Common myeloid progenitor, CD34-positive (primary cell): ENCODE data around the gene BANP.
"Not testable (repeated sequence)": the region's sequence is repeated elsewhere in the genome, so short reads cannot be mapped to it uniquely, and the experiment has no call there.

Experiments
- CTCF ChIA-PET: fragments of 350-600 bp; sonication (Branson Sonifier 250); formaldehyde crosslinking; loops from one replicate; lab custom pipeline; 2021; ENCODE audit warnings: antibody characterized with exemption; lab: Charles Lee
- POLR2A ChIA-PET: fragments of 350-600 bp; sonication (Branson Sonifier 250); formaldehyde crosslinking; loops from one replicate; lab custom pipeline; 2021; ENCODE audit warnings: antibody characterized with exemption; lab: Charles Lee
- DNase-seq, 3 donors: peaks; one replicate each; pipeline versions ENCODE4 v3.0.0 to v3.0.0-alpha.2; 2013
- H3K27ac ChIP-seq, 2 experiments: 1 replicate in 1 of 2; 2 replicates in 1 of 2; pipeline ENCODE4 v1.7.0; 2013; ENCODE audit warnings: inconsistent platforms in 2 of 2, low read length in 2 of 2, mild to moderate bottlenecking in 2 of 2, low read depth in 1 of 2, moderate library complexity in 1 of 2; ENCODE audit not compliant: severe bottlenecking in 2 of 2, insufficient read depth in 1 of 2, poor library complexity in 1 of 2
- H3K27me3 ChIP-seq, 5 experiments: replicated peaks in 2 of 5; 1 replicate in 3 of 5; 2 replicates in 2 of 5; pipeline versions ENCODE4 v1.6.1 to v1.7.0; 2013; ENCODE audit warnings: low read length in 4 of 5, mild to moderate bottlenecking in 2 of 5, moderate library complexity in 2 of 5, inconsistent platforms in 1 of 5; ENCODE audit not compliant: insufficient read depth in 5 of 5, control insufficient read depth in 4 of 5
- H3K36me3 ChIP-seq, 4 experiments: 1 replicate in 2 of 4; 2 replicates in 2 of 4; pipeline versions ENCODE4 v1.6.1 to v1.7.0; 2013; ENCODE audit warnings: low read length in 3 of 4, control low read depth in 1 of 4, mild to moderate bottlenecking in 1 of 4; ENCODE audit not compliant: control insufficient read depth in 4 of 4, insufficient read depth in 4 of 4
- H3K4me1 ChIP-seq, 4 experiments: 1 replicate in 3 of 4; 2 replicates in 1 of 4; pipeline versions ENCODE4 v1.6.1 to v1.7.1; 2013; ENCODE audit warnings: low read length in 3 of 4, mild to moderate bottlenecking in 3 of 4, control low read depth in 1 of 4, inconsistent platforms in 1 of 4, moderate library complexity in 1 of 4; ENCODE audit not compliant: control insufficient read depth in 4 of 4, insufficient read depth in 4 of 4; ENCODE audit errors: control extremely low read depth in 1 of 4
- H3K4me3 ChIP-seq, 7 experiments: 1 replicate in 4 of 7; 2 replicates in 3 of 7; pipeline versions ENCODE4 v1.5.1 to v1.7.0; 2013; ENCODE audit warnings: mild to moderate bottlenecking in 7 of 7, low read length in 6 of 7, moderate library complexity in 6 of 7, inconsistent platforms in 2 of 7, low read depth in 2 of 7, control low read depth in 1 of 7; ENCODE audit not compliant: insufficient read depth in 4 of 7, control insufficient read depth in 1 of 7; ENCODE audit errors: extremely low read depth in 1 of 7
- H3K9me3 ChIP-seq, 5 experiments: 1 replicate in 4 of 5; 2 replicates in 1 of 5; pipeline versions ENCODE4 v1.6.1 to v1.7.1; 2013; ENCODE audit warnings: low read length in 4 of 5, mild to moderate bottlenecking in 2 of 5, inconsistent platforms in 1 of 5, low read depth in 1 of 5, moderate library complexity in 1 of 5; ENCODE audit not compliant: control insufficient read depth in 4 of 5, insufficient read depth in 2 of 5; ENCODE audit errors: control extremely low read depth in 1 of 5
- WGBS: methylation state at CpG from one replicate; pipeline ENCODE4 v1.1.5; 2013; ENCODE audit not compliant: insufficient coverage; 5-methylcytosine and 5-hydroxymethylcytosine counted together

The BANP gene

DNA sequence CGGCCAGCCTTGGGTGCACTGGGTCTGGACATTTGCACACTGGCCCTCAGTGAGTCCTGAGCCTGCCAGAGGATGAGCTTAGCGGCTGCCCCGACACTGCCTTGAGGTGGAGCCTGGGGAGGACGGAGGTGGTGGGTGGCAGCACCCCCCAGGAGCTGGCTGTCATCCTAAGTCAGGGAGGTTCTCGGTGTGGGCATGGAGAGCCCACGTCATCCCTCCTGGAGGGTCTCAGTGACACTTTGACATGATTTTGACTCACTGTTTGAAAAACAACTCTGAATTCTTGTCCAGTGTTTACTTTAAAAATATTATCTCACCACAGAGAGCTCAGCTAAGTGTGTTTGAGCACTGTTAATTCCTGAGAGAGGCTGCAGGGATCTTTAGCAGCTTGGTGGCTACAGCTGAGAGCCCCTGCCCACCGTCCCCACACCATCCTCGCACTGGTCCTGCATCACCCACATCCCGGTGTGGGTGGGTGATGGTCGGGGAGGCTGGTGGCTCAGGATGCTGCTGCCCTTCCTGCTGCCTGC lies 63.1 kb downstream of the BANP start:
- H3K27me3 ChIP-seq: no peaks in the 10 kb centered on the region
- peaks cover 0 to under 1% (median 0%) of the 10 kb centered on the region in 4 experiments for H3K4me1 ChIP-seq
- POLR2A ChIA-PET: no interaction called here
- H3K4me3 ChIP-seq: no peak overlapping the region
- 97% methylated on average over 9 of the region's 10 CpGs for WGBS
- CTCF ChIA-PET: interaction anchor here (1.1 kb wide), 1 partner anchor 10 kb away, joined by 3 read pairs; no protein-coding TSS in a partner anchor
- no peaks in the 10 kb centered on the region for H3K9me3 ChIP-seq
- peaks cover 4 to 69% (median 18%) of the 10 kb centered on the region in 4 experiments for H3K36me3 ChIP-seq
- H3K27ac ChIP-seq: no peak overlapping the region
- no peak for DNase-seq

DNA sequence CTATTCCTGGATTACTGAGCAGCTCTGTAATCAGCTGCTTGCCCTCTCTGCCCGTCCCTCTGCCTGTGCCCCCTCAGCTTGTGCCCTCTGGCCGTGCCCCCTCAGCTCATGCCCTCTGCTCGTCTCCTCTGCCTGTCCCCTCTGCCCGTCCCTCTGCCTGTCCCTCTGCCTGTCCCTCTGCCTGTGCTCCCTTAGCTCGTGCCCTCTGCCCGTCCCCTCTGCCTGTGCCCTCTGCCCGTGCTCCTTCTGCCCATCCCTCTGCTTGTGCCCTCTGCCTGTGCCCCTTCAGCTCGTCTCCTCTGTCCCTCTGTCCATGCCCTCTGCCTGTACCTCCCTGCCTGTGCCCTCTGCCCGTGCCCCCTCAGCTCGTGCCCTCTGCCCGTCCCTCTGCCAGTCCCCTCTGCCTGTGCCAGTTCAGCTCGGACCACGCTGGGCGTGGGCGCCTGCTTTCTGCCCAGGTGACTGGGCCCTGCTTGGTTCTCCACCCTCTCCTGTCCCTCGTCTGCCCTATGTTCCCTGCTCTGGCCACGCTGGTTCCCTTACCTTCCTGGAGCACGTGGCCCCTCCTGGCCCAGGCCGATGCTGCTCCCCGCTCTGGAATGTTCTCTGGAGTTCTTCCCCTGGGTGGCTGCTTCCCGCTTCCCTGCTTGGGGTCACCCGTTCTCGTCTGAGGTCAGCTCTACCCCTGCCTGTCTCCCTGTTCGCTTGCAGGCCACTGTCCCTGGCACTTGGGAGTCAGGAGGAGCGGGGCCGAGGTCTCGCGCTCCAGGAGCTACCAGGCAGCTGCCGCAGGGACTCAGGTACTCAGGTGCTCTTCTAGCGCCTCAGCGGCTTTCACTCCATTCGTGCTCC lies 63.9 kb downstream of the BANP start:
- ChIA-PET POLR2A (no interaction called here), CTCF (interaction anchor here (0.6 to 1.1 kb wide), 2 partner anchors 10 to 48 kb away, joined by 3 to 5 read pairs; no protein-coding TSS in a partner anchor)
- Histone ChIP-seq H3K27ac (no peak overlapping the region), H3K36me3 (peaks cover 4 to 66% (median 17%) of the 10 kb centered on the region in 4 experiments), H3K27me3 (no peaks in the 10 kb centered on the region), H3K4me3 (no peak overlapping the region), H3K9me3 (no peaks in the 10 kb centered on the region), H3K4me1 (no peaks in the 10 kb centered on the region)
- DNase-seq: no peak
- 96% methylated on average over 21 of the region's 32 CpGs for WGBS

DNA sequence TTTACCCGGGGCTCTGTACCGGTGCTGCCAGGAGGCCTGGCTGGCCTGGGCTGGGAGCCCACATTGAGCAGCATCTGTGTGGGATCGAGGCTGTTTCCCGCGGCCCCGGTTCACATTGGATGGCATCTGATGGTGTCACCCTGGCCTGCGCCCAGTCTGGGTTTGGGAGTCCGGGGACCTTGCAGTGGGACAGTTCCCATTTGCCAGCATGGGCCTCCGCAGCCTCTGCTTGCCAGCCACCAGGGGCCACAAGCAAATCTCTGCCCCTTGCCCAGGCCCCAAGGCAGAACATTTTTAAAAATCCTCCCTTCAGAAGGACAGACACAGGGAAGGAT lies 64.5 kb downstream of the BANP start:
- DNase-seq: no peak
- no peaks in the 10 kb centered on the region for H3K27me3 ChIP-seq
- WGBS: 98% methylated on average over 7 of the region's 9 CpGs
- no peaks in the 10 kb centered on the region for H3K4me1 ChIP-seq
- H3K27ac ChIP-seq: no peak overlapping the region
- H3K9me3 ChIP-seq: no peaks in the 10 kb centered on the region
- H3K36me3 ChIP-seq: peaks cover under 1 to 61% (median 21%) of the 10 kb centered on the region in 4 experiments
- CTCF ChIA-PET: no interaction called here
- POLR2A ChIA-PET: no interaction called here
- no peak overlapping the region for H3K4me3 ChIP-seq

DNA sequence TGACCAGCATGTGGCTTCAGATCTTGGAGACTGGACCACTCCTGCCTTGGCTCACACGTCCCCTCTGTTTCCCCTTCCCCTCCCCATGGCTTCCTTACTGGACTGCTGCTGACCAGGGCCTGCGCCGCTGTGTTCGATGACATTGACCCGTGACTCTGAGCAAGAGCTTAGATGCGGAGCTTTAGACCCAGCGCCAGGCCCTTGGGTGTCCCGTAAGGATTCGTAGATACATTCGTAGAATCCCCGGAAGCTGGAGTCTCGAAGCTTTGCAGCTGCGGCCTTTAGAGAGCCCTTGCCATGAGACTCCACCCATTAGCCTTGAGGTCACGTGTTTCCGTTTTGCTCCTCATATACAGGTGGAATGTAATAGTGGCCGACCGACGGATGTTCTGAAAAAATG lies 65.2 kb downstream of the BANP start:
- H3K36me3 ChIP-seq: peaks cover 0 to 56% (median 21%) of the 10 kb centered on the region in 4 experiments
- CTCF ChIA-PET, H3K27ac ChIP-seq, H3K27me3 ChIP-seq, H3K4me1 ChIP-seq, H3K4me3 ChIP-seq, H3K9me3 ChIP-seq, DNase-seq, POLR2A ChIA-PET: not testable (repeated sequence)
- WGBS: 92% methylated on average over 13 of the region's 18 CpGs

DNA sequence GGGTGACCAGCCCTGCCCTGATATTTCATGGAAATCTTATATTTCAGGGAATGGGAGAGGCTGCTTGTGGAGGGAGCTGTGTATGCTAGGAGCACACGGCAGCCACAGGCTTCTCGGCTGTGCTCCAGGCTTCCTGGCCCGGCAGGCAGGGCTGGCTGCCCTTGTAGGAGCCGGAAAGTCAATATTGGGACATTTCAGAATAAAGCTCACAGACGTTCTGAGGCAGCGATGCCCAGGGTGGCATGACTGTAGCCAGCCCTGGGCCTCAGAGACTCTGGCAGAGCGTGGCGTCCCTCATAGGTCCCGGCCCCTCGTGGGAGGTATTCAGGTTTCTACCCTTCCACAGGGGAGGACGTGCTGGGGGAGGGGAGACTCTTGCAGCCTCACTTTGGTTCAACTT lies 65.7 kb downstream of the BANP start:
- Histone ChIP-seq H3K4me1 (no peaks in the 10 kb centered on the region), H3K27ac (no peak overlapping the region), H3K4me3 (no peak overlapping the region), H3K27me3 (no peaks in the 10 kb centered on the region), H3K36me3 (peaks cover 0 to 53% (median 21%) of the 10 kb centered on the region in 4 experiments), H3K9me3 (no peaks in the 10 kb centered on the region)
- 95% methylated on average over 11 of the region's 11 CpGs for WGBS
- POLR2A ChIA-PET: no interaction called here
- DNase-seq: no peak
- CTCF ChIA-PET: no interaction called here

DNA sequence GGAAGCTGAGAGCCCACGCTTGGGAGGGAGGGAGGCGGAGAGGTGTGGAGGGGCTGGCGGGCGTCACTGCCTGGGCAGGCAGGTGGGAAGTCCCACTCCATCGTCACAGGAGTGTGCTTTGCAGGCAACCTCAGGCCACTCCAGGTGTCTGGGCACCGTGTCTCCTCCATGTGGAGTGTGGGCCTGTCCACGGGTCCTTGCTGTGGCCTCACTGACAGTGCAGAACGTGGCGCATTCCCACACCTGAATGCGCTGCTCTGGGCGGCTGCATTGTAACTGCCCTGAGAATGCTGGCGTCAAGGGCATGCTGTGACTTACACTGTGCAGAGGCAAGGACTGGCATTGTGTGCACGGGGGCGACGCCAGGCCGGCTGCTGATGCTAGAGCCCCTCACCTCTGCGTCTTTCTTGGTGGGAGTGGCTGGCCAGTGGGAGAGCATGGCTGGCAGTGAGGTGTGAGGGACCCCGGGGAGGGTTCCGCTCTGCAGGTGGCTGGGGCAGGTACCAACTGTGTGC lies 66.4 kb downstream of the BANP start:
- Histone ChIP-seq H3K36me3 (peaks cover 0 to 52% (median 19%) of the 10 kb centered on the region in 4 experiments), H3K4me1 (no peaks in the 10 kb centered on the region), H3K4me3 (no peak overlapping the region), H3K27me3 (no peaks in the 10 kb centered on the region), H3K9me3 (no peaks in the 10 kb centered on the region), H3K27ac (no peak overlapping the region)
- POLR2A ChIA-PET: no interaction called here
- CTCF ChIA-PET: no interaction called here
- 92% methylated on average over 18 of the region's 19 CpGs for WGBS
- no peak for DNase-seq

DNA sequence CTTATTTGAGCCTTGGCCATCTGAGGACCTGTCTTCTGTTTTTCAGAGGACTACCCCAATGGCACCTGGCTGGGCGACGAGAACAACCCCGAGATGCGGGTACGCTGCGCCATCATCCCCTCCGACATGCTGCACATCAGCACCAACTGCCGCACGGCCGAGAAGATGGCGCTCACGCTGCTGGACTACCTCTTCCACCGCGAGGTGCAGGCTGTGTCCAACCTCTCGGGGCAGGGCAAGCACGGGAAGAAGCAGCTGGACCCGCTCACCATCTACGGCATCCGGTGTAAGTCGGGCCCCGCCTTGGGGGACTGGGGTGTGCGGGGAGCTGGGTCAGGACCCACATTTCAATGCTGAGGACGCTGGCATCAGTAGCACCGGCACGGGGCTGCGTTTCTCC lies 67.1 kb downstream of the BANP start:
- peaks cover 0 to 52% (median 20%) of the 10 kb centered on the region in 4 experiments for H3K36me3 ChIP-seq
- H3K9me3 ChIP-seq, CTCF ChIA-PET, H3K4me3 ChIP-seq, DNase-seq, H3K4me1 ChIP-seq, H3K27me3 ChIP-seq, H3K27ac ChIP-seq, POLR2A ChIA-PET: not testable (repeated sequence)
- WGBS: 95% methylated on average over 26 of the region's 26 CpGs
